H9 (cell line): ENCODE measurements around the gene AMMECR1. TPM values are rescaled to one million over a fixed set of nuclear protein-coding genes. Genes with fewer than 3 reads are reported as not detected.

Experiments
- DNase-seq: peaks from one replicate; pipeline ENCODE4 v3.0.0-alpha.2; 2017
- H2AFZ ChIP-seq: one replicate; pipeline ENCODE4 v1.6.1; 2013; ENCODE audit warnings: mild to moderate bottlenecking, low read length, control low read depth, moderate library complexity
- H2AK5ac ChIP-seq: 2 replicates; pipeline ENCODE4 v1.6.1; 2013; ENCODE audit warnings: low read length, control low read depth, mixed read lengths; ENCODE audit not compliant: insufficient read length
- H2BK120ac ChIP-seq: one replicate; pipeline ENCODE4 v1.6.1; 2013; ENCODE audit warnings: low read depth, mild to moderate bottlenecking, low read length, control low read depth, inconsistent platforms; ENCODE audit not compliant: poor library complexity, severe bottlenecking
- H2BK12ac ChIP-seq: 2 replicates; pipeline ENCODE4 v1.6.1; 2013; ENCODE audit warnings: low read length, control low read depth, mixed read lengths, low read depth; ENCODE audit not compliant: insufficient read length
- H2BK15ac ChIP-seq: 2 replicates; pipeline ENCODE4 v1.6.1; 2013; ENCODE audit warnings: low read depth, low read length, control low read depth
- H2BK20ac ChIP-seq: one replicate; pipeline ENCODE4 v1.6.1; 2013; ENCODE audit warnings: low read depth, mild to moderate bottlenecking, low read length, control low read depth, inconsistent platforms; ENCODE audit not compliant: poor library complexity, severe bottlenecking
- H2BK5ac ChIP-seq: 2 replicates; pipeline ENCODE4 v1.6.1; 2013; ENCODE audit warnings: low read length, control low read depth, mixed read lengths; ENCODE audit not compliant: insufficient read length
- H3K14ac ChIP-seq: 2 replicates; pipeline ENCODE4 v1.6.1; 2013; ENCODE audit warnings: low read length, control low read depth; ENCODE audit not compliant: insufficient read depth
- H3K18ac ChIP-seq: 2 replicates; pipeline ENCODE4 v1.6.1; 2013; ENCODE audit warnings: low read depth, mild to moderate bottlenecking, mixed read lengths, low read length, control low read depth; ENCODE audit not compliant: insufficient read length
- H3K23ac ChIP-seq: 2 replicates; pipeline ENCODE4 v1.6.1; 2013; ENCODE audit warnings: low read length, control low read depth, mixed read lengths, low read depth; ENCODE audit not compliant: insufficient read length
- H3K23me2 ChIP-seq: 2 replicates; pipeline ENCODE4 v1.6.1; 2013; ENCODE audit warnings: low read depth, mild to moderate bottlenecking, mixed read lengths, low read length, control low read depth; ENCODE audit not compliant: insufficient read length, poor library complexity, severe bottlenecking
- H3K27ac ChIP-seq: 2 replicates; pipeline ENCODE4 v1.5.1; 2013; ENCODE audit warnings: low read length, control low read depth, mixed read lengths, low read depth; ENCODE audit not compliant: insufficient read length
- H3K27me3 ChIP-seq: 2 replicates; pipeline ENCODE4 v1.6.1; 2013; ENCODE audit warnings: low read length, control low read depth, inconsistent platforms; ENCODE audit not compliant: insufficient read depth
- H3K4ac ChIP-seq: 2 replicates; pipeline ENCODE4 v1.6.1; 2013; ENCODE audit warnings: low read depth, mild to moderate bottlenecking, control low read depth, inconsistent platforms, low read length, moderate library complexity
- H3K4me1 ChIP-seq: 2 replicates; pipeline ENCODE4 v1.6.1; 2013; ENCODE audit warnings: low read length, control low read depth, inconsistent platforms; ENCODE audit not compliant: insufficient read depth
- H3K4me2 ChIP-seq: 2 replicates; pipeline ENCODE4 v1.6.1; 2013; ENCODE audit warnings: low read length, control low read depth, mixed read lengths; ENCODE audit not compliant: insufficient read length, insufficient read depth
- H3K56ac ChIP-seq: 2 replicates; pipeline ENCODE4 v1.6.1; 2013; ENCODE audit warnings: low read depth, mild to moderate bottlenecking, mixed read lengths, low read length, control low read depth; ENCODE audit not compliant: insufficient read length
- H3K79me1 ChIP-seq: 2 replicates; pipeline ENCODE4 v1.6.1; 2013; ENCODE audit warnings: low read depth, mild to moderate bottlenecking, moderate library complexity, low read length, control low read depth, inconsistent platforms; ENCODE audit not compliant: insufficient read depth, poor library complexity, severe bottlenecking
- H3K79me2 ChIP-seq: 2 replicates; pipeline ENCODE4 v1.6.1; 2013; ENCODE audit warnings: low read length, control low read depth, inconsistent platforms; ENCODE audit not compliant: insufficient read depth
- H3K9ac ChIP-seq: 2 replicates; pipeline ENCODE4 v1.6.1; 2013; ENCODE audit warnings: low read length, control low read depth, mixed read lengths; ENCODE audit not compliant: insufficient read length; ENCODE audit errors: extremely low read depth
- H3K9me3 ChIP-seq: one replicate; pipeline ENCODE4 v1.6.1; 2013; ENCODE audit warnings: low read depth, low read length, inconsistent platforms; ENCODE audit not compliant: control insufficient read depth
- H3T11ph ChIP-seq: one replicate; pipeline ENCODE4 v1.6.1; 2013; ENCODE audit warnings: mild to moderate bottlenecking, low read length, control low read depth, inconsistent platforms
- H4K20me1 ChIP-seq: one replicate; pipeline ENCODE4 v1.6.1; 2013; ENCODE audit not compliant: control insufficient read depth, insufficient read length, insufficient read depth
- H4K5ac ChIP-seq: 2 replicates; pipeline ENCODE4 v1.6.1; 2013; ENCODE audit warnings: low read depth, mild to moderate bottlenecking, mixed read lengths, low read length, control low read depth; ENCODE audit not compliant: insufficient read length
- H4K8ac ChIP-seq: replicated peaks from 2 replicates; pipeline ENCODE4 v1.6.1; 2013; ENCODE audit warnings: low read length, control low read depth, mixed read lengths, low read depth; ENCODE audit not compliant: insufficient read length
- H4K91ac ChIP-seq: 2 replicates; pipeline ENCODE4 v1.6.1; 2013; ENCODE audit warnings: low read depth, mild to moderate bottlenecking, moderate library complexity, mixed read lengths, low read length, control low read depth; ENCODE audit not compliant: insufficient read length
- H3K27ac Mint-ChIP-seq, 3 experiments: 2 replicates in 2 of 3; 3 replicates in 1 of 3; pipeline ENCODE4 v1.8.0; 2020 to 2021; ENCODE audit warnings: mixed read lengths in 3 of 3, mild to moderate bottlenecking in 1 of 3, moderate library complexity in 1 of 3
- H3K27me3 Mint-ChIP-seq: 2 replicates; pipeline ENCODE4 v1.8.0; 2021; ENCODE audit warnings: low read depth, mild to moderate bottlenecking, moderate library complexity, mixed read lengths
- H3K36me3 Mint-ChIP-seq, 3 experiments: 2 replicates in 2 of 3; 3 replicates in 1 of 3; pipeline ENCODE4 v1.8.0; 2020 to 2021; ENCODE audit warnings: low read depth in 3 of 3, mixed read lengths in 3 of 3; ENCODE audit not compliant: insufficient read depth in 1 of 3
- H3K4me1 Mint-ChIP-seq, 2 experiments: 2 replicates each; pipeline ENCODE4 v1.8.0; 2020; ENCODE audit warnings: mixed read lengths in 2 of 2
- H3K4me3 Mint-ChIP-seq, 2 experiments: 2 replicates in 1 of 2; 3 replicates in 1 of 2; pipeline ENCODE4 v1.8.0; 2020 to 2021; ENCODE audit warnings: mild to moderate bottlenecking in 2 of 2, mixed read lengths in 2 of 2, moderate library complexity in 1 of 2
- H3K9me3 Mint-ChIP-seq, 2 experiments: 2 replicates in 1 of 2; 3 replicates in 1 of 2; pipeline ENCODE4 v1.8.0; 2020; ENCODE audit warnings: mild to moderate bottlenecking in 2 of 2, mixed read lengths in 2 of 2, moderate library complexity in 1 of 2
- CTCF ChIP-seq: fragments of 200-600 bp; sonication (generic); conservative IDR thresholded peaks from 3 replicates; pipeline ENCODE4 v1.8.0; 2021; ENCODE audit warnings: antibody characterized with exemption, mild to moderate bottlenecking
- WGBS: extraction: QIAGEN DNeasy Blood & Tissue Kit; methylation state at CpG from one replicate; pipeline ENCODE4 v1.1.7; 2013; ENCODE audit warnings: missing lambda C conversion rate, low lambda C conversion rate, mixed read lengths; ENCODE audit not compliant: insufficient read length; ENCODE audit errors: extremely low coverage; 5-methylcytosine and 5-hydroxymethylcytosine counted together
- total RNA-seq: library from RNA; stranded (reverse); gene quantifications from 2 replicates; pipeline ENCODE4 v1.2.1, GENCODE V29; 2021

The AMMECR1 gene
- total RNA-seq, 1 experiment from 2014 or later, result 28.5 TPM

GRCh38 chrX:110341189-110342035, 23.5 kb upstream of the AMMECR1 start:
- TF ChIP-seq CTCF, result no peak
- Histone ChIP-seq H3K4me1 (no peaks in the 10 kb centered on the region), H3K18ac (no peak overlapping the region), H3K9ac (no peak overlapping the region), H2BK15ac (no peak overlapping the region), H3K56ac (no peak overlapping the region), H3K23ac (no peak overlapping the region), H2AK5ac (no peak overlapping the region), H3K4ac (no peak overlapping the region), H3K23me2 (no peaks in the 10 kb centered on the region), H3K14ac (no peak overlapping the region), H3K79me2 (no peaks in the 10 kb centered on the region), H3K79me1 (no peaks in the 10 kb centered on the region), H2BK12ac (no peak overlapping the region), H4K20me1 (no peaks in the 10 kb centered on the region), H3K9me3 (no peaks in the 10 kb centered on the region), H3K27ac (no peak overlapping the region), H4K8ac (no peak overlapping the region), H2BK20ac (no peak overlapping the region), H2AFZ (no peak overlapping the region), H2BK120ac (no peak overlapping the region), H3K4me2 (no peak overlapping the region), H4K5ac (no peak overlapping the region), H3K27me3 (no peaks in the 10 kb centered on the region), H3T11ph (no peak overlapping the region), H2BK5ac (no peak overlapping the region), H4K91ac (no peak overlapping the region)
- Mint-ChIP-seq H3K27ac (no peak overlapping the region; a peak in 1 of 7 replicates), H3K9me3 (peaks cover 2 to 3% of the 10 kb centered on the region in 2 experiments; a peak in 1 of 5 replicates), H3K4me1 (peaks cover 0 to 1% of the 10 kb centered on the region in 2 experiments; a peak in 1 of 4 replicates), H3K4me3 (no peak overlapping the region), H3K36me3 (peaks cover 0 to 2% (median 0%) of the 10 kb centered on the region in 3 experiments; a peak in 1 of 7 replicates), H3K27me3 (no peaks in the 10 kb centered on the region)
- no CpG with 5 or more reads among the region's 11 CpGs for WGBS
- no peak for DNase-seq
